Lower lobe of right lung (tissue), 2 donors: ENCODE measurements around the gene MMP27. TPM values are rescaled to one million over a fixed set of nuclear protein-coding genes. Genes with fewer than 3 reads are reported as not detected.
"Not testable (repeated sequence)": the region's sequence is repeated elsewhere in the genome, so short reads cannot be mapped to it uniquely, and the experiment has no call there.

Experiments used
- ATAC-seq, 2 donors: fragments of 200-7000 bp; cut with Tn5 transposase; one replicate each; pipeline ENCODE4 v1.9.1; 2020 to 2022; ENCODE audit warnings: mild to moderate bottlenecking in 2 of 2, moderate library complexity in 2 of 2
- DNase-seq: peaks from one replicate; pipeline ENCODE4 v3.0.0-alpha.2; 2020
- H3K27ac ChIP-seq: fragments of 200-600 bp; one replicate; pipeline ENCODE4 v1.8.0; 2022
- H3K27me3 ChIP-seq: fragments of 200-600 bp; one replicate; pipeline ENCODE4 v1.8.0; 2022; ENCODE audit warnings: low read depth
- H3K36me3 ChIP-seq: fragments of 200-600 bp; one replicate; pipeline ENCODE4 v1.8.0; 2022; ENCODE audit warnings: mild to moderate bottlenecking
- H3K4me1 ChIP-seq: fragments of 200-600 bp; one replicate; pipeline ENCODE4 v1.8.0; 2022
- H3K4me3 ChIP-seq: fragments of 200-600 bp; one replicate; pipeline ENCODE4 v1.8.0; 2022; ENCODE audit warnings: mild to moderate bottlenecking
- H3K9me3 ChIP-seq: fragments of 200-600 bp; one replicate; pipeline ENCODE4 v1.8.0; 2022
- intact Hi-C: fragments of 100-400 bp; cut with DNase I; formaldehyde crosslinking; loops from one replicate; pipeline ENCODE4 v1.11.0; 2022
- long read RNA-seq: library from polyadenylated mRNA; unstranded; transcript quantifications from one replicate; pipeline ENCODE4 v2.0.0, GENCODE V29; 2021
- total RNA-seq: library from RNA; stranded (reverse); fragmentation: NEBNext Ultra II Directional; extraction: Animal tissue kit (Norgen Biotek cat#: 25700); gene quantifications from one replicate; pipeline ENCODE4 v1.2.1, GENCODE V29; 2021
- TF ChIP-seq, protein P1 (sequence below): fragments of 200-600 bp; IDR thresholded peaks from one replicate; pipeline ENCODE4 v1.8.0; 2022; ENCODE audit warnings: antibody characterized with exemption, mild to moderate bottlenecking
- donor health status: DM: no; HTN: yes; CAD: no; lungs with severe emphysema.

MMP27 gene, protein sequence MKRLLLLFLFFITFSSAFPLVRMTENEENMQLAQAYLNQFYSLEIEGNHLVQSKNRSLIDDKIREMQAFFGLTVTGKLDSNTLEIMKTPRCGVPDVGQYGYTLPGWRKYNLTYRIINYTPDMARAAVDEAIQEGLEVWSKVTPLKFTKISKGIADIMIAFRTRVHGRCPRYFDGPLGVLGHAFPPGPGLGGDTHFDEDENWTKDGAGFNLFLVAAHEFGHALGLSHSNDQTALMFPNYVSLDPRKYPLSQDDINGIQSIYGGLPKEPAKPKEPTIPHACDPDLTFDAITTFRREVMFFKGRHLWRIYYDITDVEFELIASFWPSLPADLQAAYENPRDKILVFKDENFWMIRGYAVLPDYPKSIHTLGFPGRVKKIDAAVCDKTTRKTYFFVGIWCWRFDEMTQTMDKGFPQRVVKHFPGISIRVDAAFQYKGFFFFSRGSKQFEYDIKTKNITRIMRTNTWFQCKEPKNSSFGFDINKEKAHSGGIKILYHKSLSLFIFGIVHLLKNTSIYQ
- not detected for total RNA-seq
- long read RNA-seq = 0 reads

DNA sequence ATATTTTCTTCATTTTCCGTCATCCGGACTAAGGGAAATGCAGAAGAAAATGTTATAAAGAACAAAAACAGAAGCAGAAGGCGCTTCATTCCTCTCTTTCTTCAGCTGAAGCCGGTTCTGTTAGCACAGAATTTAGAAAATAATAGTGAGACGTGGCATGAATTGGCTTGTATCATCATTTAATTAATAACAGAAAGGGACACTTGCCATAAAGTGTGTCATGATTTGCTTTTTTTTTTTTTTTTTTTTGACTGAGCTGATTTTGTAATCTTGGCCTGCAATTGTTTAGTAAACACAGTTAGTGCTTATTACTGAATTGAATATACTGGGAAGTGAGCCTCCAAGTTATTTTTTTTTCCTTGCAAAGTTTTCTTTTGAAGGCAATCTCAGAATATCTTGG, at the start of gene MMP27:
Gene MMP27, minus strand, starts transcription at position 144 of the 400 bp plus-strand sequence. Its CDS starts 55 bp downstream, at position 89.
- Histone ChIP-seq H3K27ac (no peak within 1 kb of the TSS), H3K36me3 (no peaks in the 10 kb centered on the region), H3K27me3 (no peaks in the 10 kb centered on the region), H3K4me1 (peaks cover 6% of the 10 kb centered on the region), H3K9me3 (no peaks in the 10 kb centered on the region), H3K4me3 (no peak within 1 kb of the TSS)
- no peak for DNase-seq
- intact Hi-C loops = no loop called here
- TF ChIP-seq, protein P1, sequence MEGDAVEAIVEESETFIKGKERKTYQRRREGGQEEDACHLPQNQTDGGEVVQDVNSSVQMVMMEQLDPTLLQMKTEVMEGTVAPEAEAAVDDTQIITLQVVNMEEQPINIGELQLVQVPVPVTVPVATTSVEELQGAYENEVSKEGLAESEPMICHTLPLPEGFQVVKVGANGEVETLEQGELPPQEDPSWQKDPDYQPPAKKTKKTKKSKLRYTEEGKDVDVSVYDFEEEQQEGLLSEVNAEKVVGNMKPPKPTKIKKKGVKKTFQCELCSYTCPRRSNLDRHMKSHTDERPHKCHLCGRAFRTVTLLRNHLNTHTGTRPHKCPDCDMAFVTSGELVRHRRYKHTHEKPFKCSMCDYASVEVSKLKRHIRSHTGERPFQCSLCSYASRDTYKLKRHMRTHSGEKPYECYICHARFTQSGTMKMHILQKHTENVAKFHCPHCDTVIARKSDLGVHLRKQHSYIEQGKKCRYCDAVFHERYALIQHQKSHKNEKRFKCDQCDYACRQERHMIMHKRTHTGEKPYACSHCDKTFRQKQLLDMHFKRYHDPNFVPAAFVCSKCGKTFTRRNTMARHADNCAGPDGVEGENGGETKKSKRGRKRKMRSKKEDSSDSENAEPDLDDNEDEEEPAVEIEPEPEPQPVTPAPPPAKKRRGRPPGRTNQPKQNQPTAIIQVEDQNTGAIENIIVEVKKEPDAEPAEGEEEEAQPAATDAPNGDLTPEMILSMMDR = no peak
- ATAC-seq = no peak

DNA sequence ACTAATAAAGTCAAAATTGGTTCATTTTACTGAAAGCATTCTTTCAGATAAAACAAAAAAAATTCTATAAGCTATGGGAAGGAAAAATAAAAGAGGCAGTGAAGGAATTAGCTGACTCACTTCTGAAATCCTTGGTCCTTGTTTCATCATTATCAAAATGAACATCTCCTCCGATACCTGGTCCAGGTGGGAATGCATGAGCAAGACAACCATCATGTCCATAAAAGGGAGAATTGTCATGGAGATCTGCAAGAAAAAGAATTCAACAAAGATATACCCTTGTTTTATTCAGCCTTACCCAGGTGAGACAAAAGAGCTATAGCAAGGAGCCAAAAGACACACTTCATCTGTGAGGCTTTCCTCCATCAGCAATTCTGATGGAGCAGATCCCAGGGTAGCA, 47.7 kb upstream of the MMP27 start:
- intact Hi-C loops = no loop called here
- Histone ChIP-seq H3K4me1 (no peaks in the 10 kb centered on the region), H3K27ac (no peak overlapping the region), H3K36me3 (no peaks in the 10 kb centered on the region), H3K9me3 (no peaks in the 10 kb centered on the region), H3K4me3 (no peak overlapping the region), H3K27me3 (no peaks in the 10 kb centered on the region)
- DNase-seq = no peak
- TF ChIP-seq, protein P1 = no peak
- ATAC-seq = no peak

DNA sequence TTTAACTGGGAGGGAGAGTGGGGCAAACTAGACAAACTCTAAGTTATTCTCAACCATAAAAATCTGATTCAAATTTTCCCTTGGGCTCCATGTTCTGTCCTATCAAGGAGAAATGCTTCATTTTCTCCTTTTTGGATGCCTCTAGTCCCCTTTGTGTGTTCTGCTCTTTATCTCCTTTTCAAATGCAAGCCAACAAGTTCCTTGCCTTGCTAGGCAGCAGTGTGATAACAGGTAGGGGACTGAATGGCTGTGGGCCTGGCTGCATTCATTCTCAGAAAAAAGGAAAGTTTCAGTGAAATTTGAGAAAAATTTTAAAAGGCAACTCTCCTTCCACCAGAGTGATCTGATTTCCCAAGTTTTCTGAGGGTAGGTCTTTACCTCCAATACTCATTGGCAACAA, 46.1 kb upstream of the MMP27 start:
- Histone ChIP-seq H3K27ac (no peak overlapping the region), H3K9me3 (no peaks in the 10 kb centered on the region), H3K4me3 (no peak overlapping the region), H3K27me3 (no peaks in the 10 kb centered on the region), H3K4me1 (no peaks in the 10 kb centered on the region), H3K36me3 (no peaks in the 10 kb centered on the region)
- ATAC-seq = no peak
- intact Hi-C loops = no loop called here
- TF ChIP-seq, protein P1 = no peak
- no peak for DNase-seq

DNA sequence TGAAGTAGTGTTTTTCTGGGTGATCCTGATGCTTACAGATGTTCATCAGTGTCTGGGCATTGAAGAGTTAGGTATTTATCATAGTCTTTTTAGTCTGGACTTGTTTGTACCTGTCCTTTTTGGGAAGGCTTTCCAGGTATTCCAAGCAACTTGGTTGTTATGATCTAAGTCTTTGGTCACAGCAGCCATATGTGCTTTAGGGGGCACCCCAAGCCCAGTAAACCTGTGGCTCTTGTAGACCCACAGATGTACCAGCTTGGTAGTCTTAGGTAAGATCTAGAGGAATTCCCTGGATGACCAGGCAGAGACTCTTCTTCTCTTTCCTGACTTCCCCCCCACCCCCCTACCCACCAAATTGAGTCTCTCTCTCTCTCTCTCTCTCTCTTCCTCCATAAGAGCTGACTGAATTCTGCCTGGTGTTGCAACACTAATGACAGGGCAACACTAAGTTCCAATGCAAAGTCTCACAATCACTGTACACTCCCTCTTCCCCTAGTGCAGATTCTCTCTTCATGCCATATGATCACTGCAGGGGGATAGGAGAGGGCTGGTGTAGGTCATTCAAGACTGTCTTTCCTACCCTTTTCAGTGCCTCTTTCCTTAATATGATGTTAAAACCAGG, 43.6 kb upstream of the MMP27 start:
- TF ChIP-seq, protein P1 = no peak
- H3K9me3 ChIP-seq = no peaks in the 10 kb centered on the region
- no peak for ATAC-seq
- H3K4me3 ChIP-seq = no peak overlapping the region
- H3K27ac ChIP-seq = no peak overlapping the region
- intact Hi-C loops = no loop called here
- no peak for DNase-seq
- no peaks in the 10 kb centered on the region for H3K36me3 ChIP-seq
- no peaks in the 10 kb centered on the region for H3K27me3 ChIP-seq
- no peaks in the 10 kb centered on the region for H3K4me1 ChIP-seq

DNA sequence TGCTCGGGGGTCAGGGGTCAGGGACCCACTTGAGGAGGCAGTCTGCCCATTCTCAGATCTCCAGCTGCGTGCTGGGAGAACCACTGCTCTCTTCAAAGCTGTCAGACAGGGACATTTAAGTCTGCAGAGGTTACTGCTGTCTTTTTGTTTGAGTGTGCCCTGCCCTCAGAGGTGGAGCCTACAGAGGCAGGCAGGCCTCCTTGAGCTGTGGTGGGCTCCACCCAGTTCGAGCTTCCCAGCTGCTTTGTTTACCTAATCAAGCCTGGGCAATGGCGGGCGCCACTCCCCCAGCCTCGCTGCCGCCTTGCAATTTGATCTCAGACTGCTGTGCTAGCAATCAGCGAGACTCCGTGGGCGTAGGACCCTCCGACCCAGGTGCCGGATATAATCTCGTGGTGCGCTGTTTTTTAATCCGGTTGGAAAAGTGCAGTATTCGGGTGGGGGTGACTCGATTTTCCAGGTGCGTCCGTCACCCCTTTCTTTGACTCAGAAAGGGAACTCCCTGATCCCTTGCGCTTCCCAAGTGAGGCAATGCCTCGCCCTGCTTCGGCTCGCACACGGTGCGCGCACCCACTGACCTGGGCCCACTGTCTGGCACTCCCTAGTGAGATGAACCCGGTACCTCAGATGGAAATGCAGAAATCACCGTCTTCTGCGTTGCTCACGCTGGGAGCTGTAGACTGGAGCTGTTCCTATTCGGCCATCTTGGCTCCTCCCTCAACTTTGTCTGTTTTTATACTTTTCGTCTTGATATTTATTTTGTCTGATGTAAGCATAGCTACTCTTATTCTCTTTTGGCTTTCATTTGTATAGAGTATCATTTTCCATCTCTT, 41.4 kb upstream of the MMP27 start:
- H3K9me3 ChIP-seq, H3K27me3 ChIP-seq, intact Hi-C loops, H3K4me1 ChIP-seq, ATAC-seq, DNase-seq, H3K36me3 ChIP-seq, H3K27ac ChIP-seq, H3K4me3 ChIP-seq: not testable (repeated sequence)
